DND-41 (cell line): Measurements from ENCODE around the gene FAM236D.
"Not testable (repeated sequence)": the region's sequence is repeated elsewhere in the genome, so short reads cannot be mapped to it uniquely, and the experiment has no call there.

ENCODE experiments used
- EZH2 ChIP-seq: IDR thresholded peaks from 3 replicates; pipeline ENCODE4 v1.6.1; 2012; ENCODE audit warnings: borderline replicate concordance, low read depth, mild to moderate bottlenecking, moderate library complexity, low read length, inconsistent platforms; ENCODE audit not compliant: severe bottlenecking
- TF ChIP-seq, protein P1 (sequence below): IDR thresholded peaks from 2 replicates; pipeline ENCODE4 v1.5.1; 2012; ENCODE audit warnings: borderline replicate concordance, low read length, moderate library complexity, mild to moderate bottlenecking; ENCODE audit not compliant: poor library complexity, severe bottlenecking; ENCODE audit errors: extremely low read depth

DNA sequence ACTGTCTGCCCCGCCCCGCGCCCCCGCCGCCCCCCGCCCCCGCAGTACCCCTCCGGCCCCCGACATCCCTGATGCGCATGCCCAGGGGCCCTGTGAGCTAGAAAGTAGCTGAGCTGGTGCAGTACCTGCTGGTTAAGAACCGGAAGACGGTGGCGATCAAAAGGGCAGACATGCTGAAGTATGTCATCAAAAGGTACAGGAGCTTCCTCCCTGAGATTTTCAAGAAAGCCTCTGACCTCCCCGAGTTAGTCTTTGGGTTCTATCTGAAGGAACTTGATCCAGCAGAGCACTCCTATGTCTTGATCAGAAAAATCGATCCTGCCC, 30.6 kb downstream of the FAM236D start:
- TF ChIP-seq EZH2 = not testable (repeated sequence)
- TF ChIP-seq, protein P1, sequence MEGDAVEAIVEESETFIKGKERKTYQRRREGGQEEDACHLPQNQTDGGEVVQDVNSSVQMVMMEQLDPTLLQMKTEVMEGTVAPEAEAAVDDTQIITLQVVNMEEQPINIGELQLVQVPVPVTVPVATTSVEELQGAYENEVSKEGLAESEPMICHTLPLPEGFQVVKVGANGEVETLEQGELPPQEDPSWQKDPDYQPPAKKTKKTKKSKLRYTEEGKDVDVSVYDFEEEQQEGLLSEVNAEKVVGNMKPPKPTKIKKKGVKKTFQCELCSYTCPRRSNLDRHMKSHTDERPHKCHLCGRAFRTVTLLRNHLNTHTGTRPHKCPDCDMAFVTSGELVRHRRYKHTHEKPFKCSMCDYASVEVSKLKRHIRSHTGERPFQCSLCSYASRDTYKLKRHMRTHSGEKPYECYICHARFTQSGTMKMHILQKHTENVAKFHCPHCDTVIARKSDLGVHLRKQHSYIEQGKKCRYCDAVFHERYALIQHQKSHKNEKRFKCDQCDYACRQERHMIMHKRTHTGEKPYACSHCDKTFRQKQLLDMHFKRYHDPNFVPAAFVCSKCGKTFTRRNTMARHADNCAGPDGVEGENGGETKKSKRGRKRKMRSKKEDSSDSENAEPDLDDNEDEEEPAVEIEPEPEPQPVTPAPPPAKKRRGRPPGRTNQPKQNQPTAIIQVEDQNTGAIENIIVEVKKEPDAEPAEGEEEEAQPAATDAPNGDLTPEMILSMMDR = not testable (repeated sequence)
